HTR-8/SVneo (cell line): ENCODE measurements around the gene NFKBIA.
A peak's percentile ranks its signal among the peaks of the same experiment; 100 is the strongest.
"Not testable (repeated sequence)": the region's sequence is repeated elsewhere in the genome, so short reads cannot be mapped to it uniquely, and the experiment has no call there.

ENCODE experiments used
- DNase-seq: peaks from one replicate; pipeline ENCODE4 v3.0.0; 2011; ENCODE audit warnings: low spot score, mixed read lengths; ENCODE audit not compliant: insufficient read length
- FAIRE-seq: peaks from 2 replicates; lab custom pipeline; 2011; peaks lifted over from hg19 to GRCh38; lab: Jason Lieb, UNC

Gene NFKBIA

GRCh38 chr14:35404449-35405303 lies at the start of gene NFKBIA:
Gene NFKBIA (minus strand): TSS chr14:35404749. CDS start chr14:35404644, 105 bp downstream.
- no peak for FAIRE-seq
- DNase-seq = peak; percentile 62

GRCh38 chr14:35446450-35446849 lies 41.9 kb upstream of the NFKBIA start:
- DNase-seq (no peak), FAIRE-seq (no peak)

GRCh38 chr14:35444104-35444503 lies 39.6 kb upstream of the NFKBIA start:
- no peak for DNase-seq
- no peak for FAIRE-seq

- no peak for FAIRE-seq
- no peak for DNase-seq
Observed at GRCh38 chr14:35441160-35441559, 36.6 kb upstream of the NFKBIA start.

GRCh38 chr14:35438910-35439713 lies 34.6 kb upstream of the NFKBIA start:
- FAIRE-seq = no peak

DNA sequence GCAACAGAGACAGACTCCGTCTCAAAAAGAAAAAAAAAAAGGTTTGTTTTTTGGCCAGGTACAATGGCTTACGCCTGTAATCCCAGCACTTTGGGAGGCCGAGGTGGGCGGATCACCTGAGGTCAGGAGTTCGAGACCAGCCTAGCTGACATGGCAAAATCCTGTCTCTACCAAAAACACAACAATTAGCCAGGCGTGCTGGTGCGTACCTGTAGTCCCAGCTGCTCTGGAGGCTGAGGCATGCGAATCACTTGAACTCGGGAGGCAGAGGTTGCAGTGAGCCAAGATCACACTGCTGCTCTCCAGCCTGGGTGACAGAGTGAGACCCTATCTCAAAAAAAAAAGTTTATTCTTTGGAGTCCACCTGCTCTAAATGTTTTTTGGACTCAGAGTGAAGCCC lies 33.9 kb upstream of the NFKBIA start:
- DNase-seq, FAIRE-seq: not testable (repeated sequence)

More at GRCh38 chr14:35438910-35439713, 34.6 kb upstream of the NFKBIA start:
- peak; percentile 15 for DNase-seq

GRCh38 chr14:35435177-35435576 lies 30.6 kb upstream of the NFKBIA start:
- FAIRE-seq (no peak), DNase-seq (no peak)

- no peak for FAIRE-seq
- DNase-seq = no peak
Observed at GRCh38 chr14:35433826-35434225, 29.3 kb upstream of the NFKBIA start.

- FAIRE-seq = no peak
Observed at GRCh38 chr14:35430459-35431199, 26.1 kb upstream of the NFKBIA start.

DNA sequence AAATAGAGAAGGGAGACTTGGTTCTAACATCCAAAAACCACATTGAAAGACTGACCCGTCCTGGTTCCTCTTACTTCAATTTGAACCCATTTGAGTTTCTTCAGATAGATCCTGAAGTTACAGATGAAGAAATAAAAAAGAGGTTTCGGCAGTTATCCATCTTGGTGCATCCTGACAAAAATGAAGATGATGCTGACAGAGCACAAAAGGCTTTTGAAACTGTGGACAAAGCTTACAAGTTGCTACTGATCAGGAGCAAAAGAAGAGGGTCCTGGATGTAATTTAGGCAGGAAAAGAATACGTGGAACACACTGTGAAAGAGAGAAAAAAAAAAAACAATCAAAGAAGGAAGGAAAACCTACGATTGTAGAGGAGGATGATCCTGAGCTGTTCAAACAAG lies 25.4 kb upstream of the NFKBIA start:
- no peak for FAIRE-seq
- no peak for DNase-seq

More at GRCh38 chr14:35430459-35431199, 26.1 kb upstream of the NFKBIA start:
- DNase-seq = no peak

DNA sequence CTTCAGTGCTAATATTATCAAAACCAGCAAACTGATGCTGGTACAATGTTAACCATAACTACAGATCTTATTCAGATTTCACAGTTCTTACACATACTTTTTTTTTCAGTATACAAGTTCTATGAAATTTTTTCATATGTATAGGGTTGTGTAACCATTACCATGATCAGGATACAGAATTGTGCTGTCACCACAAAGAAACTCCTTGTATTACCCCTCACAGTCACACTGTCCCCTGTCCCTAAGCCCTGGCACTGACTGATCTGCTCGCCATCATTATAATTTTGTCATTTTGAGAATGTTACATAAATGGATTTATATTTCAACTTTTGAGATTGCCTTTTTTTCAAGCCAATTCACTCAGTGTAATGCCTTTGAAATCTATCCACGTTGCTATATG lies 21.3 kb upstream of the NFKBIA start:
- DNase-seq = no peak
- no peak for FAIRE-seq

DNA sequence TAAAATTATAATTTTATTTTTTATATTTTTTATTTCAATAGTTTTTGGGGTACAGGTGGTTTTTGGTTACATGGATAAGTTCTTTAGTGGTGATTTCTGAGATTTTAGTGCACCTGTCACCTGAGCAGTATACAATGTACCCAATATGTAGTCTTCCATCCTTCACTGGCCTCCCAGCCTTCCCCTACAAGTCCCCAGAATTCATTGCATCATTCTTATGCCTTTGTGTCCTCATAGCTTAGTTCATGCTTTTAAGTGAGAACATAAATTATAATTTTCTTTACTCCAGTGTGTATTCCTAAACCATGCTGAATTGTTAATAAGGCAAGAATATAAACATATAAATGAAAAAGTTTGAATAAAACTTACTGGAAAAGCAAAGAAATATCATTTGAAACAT lies 19.1 kb upstream of the NFKBIA start:
- DNase-seq (no peak), FAIRE-seq (no peak)

GRCh38 chr14:35420036-35420811 lies 15.7 kb upstream of the NFKBIA start:
- FAIRE-seq (no peak), DNase-seq (peak; percentile 40)

DNA sequence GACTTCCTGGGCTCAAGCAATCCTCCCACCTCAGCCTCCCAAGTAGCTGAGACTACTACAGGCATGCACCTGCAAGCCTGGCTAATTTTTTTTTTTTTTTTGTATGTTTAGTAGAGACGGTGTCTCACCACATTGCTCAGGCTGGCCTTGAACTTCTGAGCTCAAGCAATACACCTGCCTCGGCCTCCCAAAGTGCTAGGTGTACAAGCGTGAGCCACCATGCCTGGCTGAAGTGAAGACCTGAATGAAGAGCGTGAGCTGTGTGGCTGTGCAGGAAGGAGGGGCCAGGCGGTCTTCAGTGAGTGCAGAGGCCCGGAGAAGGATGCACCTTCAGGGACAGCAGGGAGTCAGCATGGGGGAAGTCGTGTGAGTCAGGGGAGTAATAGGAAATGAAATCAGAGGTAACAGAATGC lies 14.9 kb upstream of the NFKBIA start:
- DNase-seq = no peak

GRCh38 chr14:35418093-35418492 lies 13.5 kb upstream of the NFKBIA start:
- no peak for DNase-seq
- FAIRE-seq = no peak

More for the DNA sequence above, 14.9 kb upstream of the NFKBIA start:
- FAIRE-seq = no peak

DNA sequence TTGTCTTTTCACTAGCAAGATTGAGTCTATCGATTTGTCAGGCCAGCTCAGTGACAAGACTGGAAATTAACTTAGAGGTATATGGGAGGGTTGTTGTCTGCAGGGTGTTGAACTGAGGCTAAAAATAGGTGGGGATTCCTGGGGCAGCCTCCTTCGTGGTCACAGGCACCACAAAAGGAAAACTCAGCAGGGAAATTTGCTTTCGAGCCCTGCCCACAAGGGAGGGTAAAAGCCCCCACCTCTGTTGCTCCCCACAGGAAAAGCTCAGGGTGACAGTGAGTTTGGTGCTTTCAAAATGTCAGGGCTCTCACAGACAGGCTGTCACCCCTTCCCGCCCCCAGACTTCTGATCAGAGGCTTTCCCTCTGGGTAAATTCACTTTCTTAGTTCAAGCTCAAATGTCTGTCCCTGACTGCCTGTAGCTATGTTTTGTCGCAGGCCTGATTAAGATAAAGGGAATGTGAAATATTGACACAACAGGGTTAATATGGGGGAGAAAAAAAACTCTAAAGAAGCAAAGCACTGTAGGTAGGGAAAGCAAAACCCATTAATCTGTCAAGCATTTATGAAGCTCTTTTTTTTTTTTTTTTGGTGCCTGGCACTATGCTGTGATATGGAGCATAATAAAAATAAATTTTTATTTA lies 11.7 kb upstream of the NFKBIA start:
- FAIRE-seq = no peak
- DNase-seq = peak; percentile 15

GRCh38 chr14:35414365-35414764 lies 9.8 kb upstream of the NFKBIA start:
- no peak for FAIRE-seq
- peak; percentile 25 for DNase-seq

DNA sequence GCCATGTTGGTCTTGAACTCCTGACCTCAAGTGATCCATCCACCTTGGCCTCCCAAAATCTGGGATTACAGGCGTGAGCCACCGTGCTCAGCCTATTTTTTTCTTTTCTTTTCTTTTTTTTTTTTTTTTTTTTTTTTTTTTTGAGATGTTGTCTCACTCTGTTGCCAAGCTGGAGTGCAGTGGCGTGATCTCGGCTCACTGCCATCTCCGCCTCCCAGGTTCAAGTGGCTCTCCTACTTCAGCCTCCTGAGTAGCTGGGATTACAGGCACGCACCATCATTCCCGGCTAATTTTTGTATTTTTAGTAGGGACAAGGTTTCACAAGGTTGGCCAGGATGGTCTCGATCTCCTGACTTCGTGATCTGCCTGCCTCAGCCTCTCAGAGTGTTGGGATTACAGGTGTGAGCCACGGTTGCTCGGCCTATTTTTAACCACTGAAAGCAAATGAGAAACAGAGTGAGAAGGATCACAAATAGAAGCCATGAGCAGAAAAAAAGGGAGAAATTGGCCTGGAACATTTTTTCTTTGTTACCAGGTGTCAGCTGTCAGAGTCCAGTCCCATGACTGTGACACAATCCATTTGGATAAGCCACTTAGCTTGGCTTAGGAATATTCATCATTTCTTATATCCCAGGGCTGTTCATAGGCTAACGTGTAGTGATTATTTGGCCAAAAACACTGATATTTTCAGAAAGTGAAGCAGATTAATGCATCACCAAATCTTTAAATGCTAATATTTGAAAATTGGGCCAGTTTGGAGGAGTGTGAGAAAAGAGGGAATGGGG lies 7.9 kb upstream of the NFKBIA start:
- FAIRE-seq (no peak), DNase-seq (no peak)
